Neural progenitor cell (in vitro differentiated cells): ENCODE measurements around the gene GRAPL.
"Not testable (repeated sequence)": the region's sequence is repeated elsewhere in the genome, so short reads cannot be mapped to it uniquely, and the experiment has no call there.

Source experiments
- EZH2 ChIP-seq: fragments of 200-600 bp; sonication (generic); IDR thresholded peaks from 2 replicates; pipeline ENCODE4 v1.6.1; 2017; ENCODE audit warnings: antibody characterized with exemption, mild to moderate bottlenecking, moderate library complexity
- TF ChIP-seq, protein P1 (sequence below): fragments of 200-600 bp; sonication (generic); IDR thresholded peaks from 2 replicates; pipeline ENCODE4 v1.5.1; 2017; ENCODE audit warnings: antibody characterized with exemption, mild to moderate bottlenecking

GRCh38 chr17:19150678-19151615 lies 23.6 kb downstream of the GRAPL start:
- TF ChIP-seq, protein P1, sequence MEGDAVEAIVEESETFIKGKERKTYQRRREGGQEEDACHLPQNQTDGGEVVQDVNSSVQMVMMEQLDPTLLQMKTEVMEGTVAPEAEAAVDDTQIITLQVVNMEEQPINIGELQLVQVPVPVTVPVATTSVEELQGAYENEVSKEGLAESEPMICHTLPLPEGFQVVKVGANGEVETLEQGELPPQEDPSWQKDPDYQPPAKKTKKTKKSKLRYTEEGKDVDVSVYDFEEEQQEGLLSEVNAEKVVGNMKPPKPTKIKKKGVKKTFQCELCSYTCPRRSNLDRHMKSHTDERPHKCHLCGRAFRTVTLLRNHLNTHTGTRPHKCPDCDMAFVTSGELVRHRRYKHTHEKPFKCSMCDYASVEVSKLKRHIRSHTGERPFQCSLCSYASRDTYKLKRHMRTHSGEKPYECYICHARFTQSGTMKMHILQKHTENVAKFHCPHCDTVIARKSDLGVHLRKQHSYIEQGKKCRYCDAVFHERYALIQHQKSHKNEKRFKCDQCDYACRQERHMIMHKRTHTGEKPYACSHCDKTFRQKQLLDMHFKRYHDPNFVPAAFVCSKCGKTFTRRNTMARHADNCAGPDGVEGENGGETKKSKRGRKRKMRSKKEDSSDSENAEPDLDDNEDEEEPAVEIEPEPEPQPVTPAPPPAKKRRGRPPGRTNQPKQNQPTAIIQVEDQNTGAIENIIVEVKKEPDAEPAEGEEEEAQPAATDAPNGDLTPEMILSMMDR = not testable (repeated sequence)
- not testable (repeated sequence) for TF ChIP-seq EZH2
